Pancreas (tissue), 10 donors: ENCODE results near the gene COL19A1. TPM values are rescaled to one million over a fixed set of nuclear protein-coding genes. Genes with fewer than 3 reads are reported as not detected.

Experiments used
- ATAC-seq, 4 donors: fragments of 200-7000 bp; cut with Tn5 transposase; one replicate each; pipeline versions ENCODE4 v1.8.0 to v1.9.1; 2020; ENCODE audit warnings: mild to moderate bottlenecking in 4 of 4, moderate library complexity in 4 of 4
- DNase-seq, 6 donors: peaks; one replicate each; pipeline ENCODE4 v3.0.0-alpha.2; 2020
- FAIRE-seq: peaks from 2 replicates; lab custom pipeline; 2012; peaks lifted over from hg19 to GRCh38; lab: Jason Lieb, UNC
- H3K27ac ChIP-seq, 4 donors: fragments of 200-600 bp; sonication (generic); 1 replicate in 3 of 4; 2 replicates in 1 of 4; pipeline versions ENCODE4 v1.5.0 to v1.8.0; 2020
- H3K27me3 ChIP-seq, 4 donors: fragments of 200-600 bp; one replicate each; pipeline ENCODE4 v1.8.0; 2021
- H3K36me3 ChIP-seq, 3 donors: fragments of 200-600 bp; sonication (generic) in 1 of 3; one replicate each; pipeline versions ENCODE4 v1.5.0 to v1.8.0; 2020 to 2021
- H3K4me1 ChIP-seq, 3 donors: fragments of 200-600 bp; one replicate each; pipeline ENCODE4 v1.8.0; 2021
- H3K4me3 ChIP-seq, 4 donors: fragments of 200-600 bp; sonication (generic) in 2 of 4; one replicate each; pipeline versions ENCODE4 v1.5.0 to v1.8.0; 2020 to 2021
- H3K9me3 ChIP-seq, 4 donors: fragments of 200-600 bp; one replicate each; pipeline ENCODE4 v1.8.0; 2021
- CTCF ChIP-seq, 4 donors: fragments of 200-600 bp; sonication (generic) in 3 of 4; IDR thresholded peaks; one replicate each; pipeline versions ENCODE4 v1.5.0 to v1.8.0; 2021; ENCODE audit warnings: antibody characterized with exemption in 4 of 4
- WGBS, 2 donors: extraction: QIAGEN DNeasy Blood & Tissue Kit; methylation state at CpG; one replicate each; pipeline ENCODE4 v1.1.7; 2013; 5-methylcytosine and 5-hydroxymethylcytosine counted together
- intact Hi-C, 3 donors: fragments of 100-400 bp; cut with DNase I; formaldehyde crosslinking; loops; one replicate each; pipeline versions ENCODE4 v1.11.1 to v1.14.2; 2022
- polyA plus RNA-seq, 2 donors: library from polyadenylated mRNA; stranded (reverse); fragments of 200-250 nt; gene quantifications; one replicate each; pipeline ENCODE4 v1.2.3, GENCODE V29; 2013
- total RNA-seq, 6 donors: library from RNA; stranded (reverse); fragmentation: NEBNext Ultra II Directional in 4 of 6; extraction: Animal tissue kit (Norgen Biotek cat#: 25700) in 4 of 6; gene quantifications; one replicate each; pipeline versions ENCODE4 v1.2.1 to v1.2.4, GENCODE V29; 2021 to 2023
- donor health status: healthy with polysubstance abuse.
- donor health status: DM: no; HTN: no; CAD: no; lungs with moderate emphysema.
- donor health status: DM: no; HTN: no; CAD: no.
- donor health status: control.
- donor health status: control.
- donor health status: Bipolar disorder and iron deficiency.
- donor health status: DM: yes; HTN: yes; CAD: no.
- donor health status: DM: no; HTN: no; CAD: no.
- donor health status: DM: no; HTN: no; CAD: no.
- donor health status: DM: yes; HTN: yes; CAD: no.

Gene COL19A1
- total and polyA plus RNA-seq, 8 donors: 0.04 to 0.86 (median 0.37) TPM

GRCh38 chr6:69942485-69942884, 76.1 kb downstream of the COL19A1 start:
- 63 to 86% methylated on average over 2 of the region's 2 CpGs for WGBS, 2 donors
- no peak for FAIRE-seq
- ATAC-seq: no peak
- no peak overlapping the region for H3K4me3 ChIP-seq
- TF ChIP-seq CTCF (IDR thresholded peaks at IDR 0.05): no peak
- H3K27ac ChIP-seq: no peak overlapping the region
- H3K27me3 ChIP-seq: no peaks in the 10 kb centered on the region
- no peaks in the 10 kb centered on the region for H3K9me3 ChIP-seq
- H3K4me1 ChIP-seq: no peaks in the 10 kb centered on the region
- DNase-seq: no peak
- intact Hi-C loops: no loop called here
- H3K36me3 ChIP-seq: no peaks in the 10 kb centered on the region

GRCh38 chr6:69945192-69945591, 78.8 kb downstream of the COL19A1 start:
- 64 to 78% methylated on average over 1 of the region's 1 CpG for WGBS, 2 donors
- intact Hi-C loops: no loop called here
- ATAC-seq: no peak
- Histone ChIP-seq H3K27ac (no peak overlapping the region), H3K4me1 (no peaks in the 10 kb centered on the region), H3K36me3 (no peaks in the 10 kb centered on the region), H3K4me3 (no peak overlapping the region), H3K27me3 (no peaks in the 10 kb centered on the region), H3K9me3 (no peaks in the 10 kb centered on the region)
- TF ChIP-seq CTCF (IDR thresholded peaks at IDR 0.05): no peak
- FAIRE-seq: no peak
- DNase-seq: no peak

- Histone ChIP-seq H3K4me1 (no peaks in the 10 kb centered on the region), H3K9me3 (no peaks in the 10 kb centered on the region), H3K4me3 (no peak overlapping the region), H3K27ac (no peak overlapping the region), H3K27me3 (no peaks in the 10 kb centered on the region), H3K36me3 (no peaks in the 10 kb centered on the region)
- DNase-seq (no peak), FAIRE-seq (no peak), ATAC-seq (no peak)
- 81 to 89% methylated on average over 1 of the region's 1 CpG for WGBS, 2 donors
- no peak for TF ChIP-seq CTCF (IDR thresholded peaks at IDR 0.05)
- intact Hi-C loops: no loop called here
Measured at GRCh38 chr6:69948479-69949114, 82.2 kb downstream of the COL19A1 start.

- Histone ChIP-seq H3K9me3 (no peaks in the 10 kb centered on the region), H3K4me3 (no peak overlapping the region), H3K27me3 (no peaks in the 10 kb centered on the region), H3K27ac (no peak overlapping the region), H3K36me3 (no peaks in the 10 kb centered on the region), H3K4me1 (no peaks in the 10 kb centered on the region)
- no peak for FAIRE-seq
- TF ChIP-seq CTCF (IDR thresholded peaks at IDR 0.05): no peak
- peak in 3 of 4 donors; percentile 65 to 79 (median 69) for ATAC-seq
- DNase-seq: no peak
- intact Hi-C loops: no loop called here
- 23 to 30% methylated on average over 1 of the region's 1 CpG for WGBS, 2 donors
Measured at GRCh38 chr6:69953491-69953890, 87.1 kb downstream of the COL19A1 start.

GRCh38 chr6:69954733-69955132, 88.4 kb downstream of the COL19A1 start:
- FAIRE-seq (no peak), ATAC-seq (no peak)
- 39 to 93% methylated on average over 1 of the region's 1 CpG for WGBS, 2 donors

More at GRCh38 chr6:69954733-69955132, 88.4 kb downstream of the COL19A1 start:
- no peak overlapping the region for H3K4me3 ChIP-seq
- no peaks in the 10 kb centered on the region for H3K4me1 ChIP-seq
- TF ChIP-seq CTCF (IDR thresholded peaks at IDR 0.05): no peak
- H3K27ac ChIP-seq: no peak overlapping the region
- intact Hi-C loops: no loop called here
- no peaks in the 10 kb centered on the region for H3K27me3 ChIP-seq
- no peaks in the 10 kb centered on the region for H3K36me3 ChIP-seq
- no peaks in the 10 kb centered on the region for H3K9me3 ChIP-seq
- no peak for DNase-seq
